Activated T-cell treated with anti-CD3 and anti-CD28 coated beads for 24 hours (primary cell): ENCODE results near the gene SLC2A13.
"Not testable (repeated sequence)": the region's sequence is repeated elsewhere in the genome, so short reads cannot be mapped to it uniquely, and the experiment has no call there.

Source experiments
- DNase-seq: peaks from one replicate; pipeline ENCODE4 v3.0.0-alpha.2; 2020; ENCODE audit warnings: low read depth

Gene SLC2A13

GRCh38 chr12:39804898-39805297 is 301.0 kb downstream of the SLC2A13 start:
- DNase-seq = no peak

- DNase-seq = no peak
These were observed 301.4 kb downstream of the SLC2A13 start for GRCh38 chr12:39804479-39804878.

GRCh38 chr12:39803151-39803550 is 302.7 kb downstream of the SLC2A13 start:
- no peak for DNase-seq

- DNase-seq = no peak
These were observed 306.9 kb downstream of the SLC2A13 start for GRCh38 chr12:39798977-39799376.

GRCh38 chr12:39798429-39798828 is 307.5 kb downstream of the SLC2A13 start:
- DNase-seq = no peak

GRCh38 chr12:39795481-39795880 is 310.4 kb downstream of the SLC2A13 start:
- no peak for DNase-seq

- DNase-seq = no peak
These were observed 312.9 kb downstream of the SLC2A13 start for GRCh38 chr12:39792938-39793337.

- DNase-seq = no peak
These were observed 317.6 kb downstream of the SLC2A13 start for GRCh38 chr12:39788239-39788638.

GRCh38 chr12:39785814-39786213 is 320.1 kb downstream of the SLC2A13 start:
- DNase-seq = not testable (repeated sequence)

- no peak for DNase-seq
These were observed 323.8 kb downstream of the SLC2A13 start for GRCh38 chr12:39782026-39782545.

GRCh38 chr12:39780913-39781446 is 324.9 kb downstream of the SLC2A13 start:
- DNase-seq = no peak

- DNase-seq = no peak
These were observed 325.4 kb downstream of the SLC2A13 start for GRCh38 chr12:39780411-39780912.

- no peak for DNase-seq
These were observed 326.0 kb downstream of the SLC2A13 start for GRCh38 chr12:39779768-39780340.

- no peak for DNase-seq
These were observed 328.4 kb downstream of the SLC2A13 start for GRCh38 chr12:39777465-39777864.

GRCh38 chr12:39773266-39773665 is 332.6 kb downstream of the SLC2A13 start:
- no peak for DNase-seq

GRCh38 chr12:39772821-39773259 is 333.0 kb downstream of the SLC2A13 start:
- DNase-seq = no peak

GRCh38 chr12:39771456-39771855 is 334.4 kb downstream of the SLC2A13 start:
- no peak for DNase-seq

- no peak for DNase-seq
These were observed 340.8 kb downstream of the SLC2A13 start for GRCh38 chr12:39764944-39765560.

- no peak for DNase-seq
These were observed 342.1 kb downstream of the SLC2A13 start for GRCh38 chr12:39763890-39764169.

- DNase-seq = no peak
These were observed 342.6 kb downstream of the SLC2A13 start for GRCh38 chr12:39763071-39763889.

- DNase-seq = no peak
These were observed 350.4 kb downstream of the SLC2A13 start for GRCh38 chr12:39755478-39755877.

GRCh38 chr12:39752482-39753137 is 353.3 kb downstream of the SLC2A13 start:
- no peak for DNase-seq
